ENCODE results near the gene YEATS2.

Gene YEATS2

DNA sequence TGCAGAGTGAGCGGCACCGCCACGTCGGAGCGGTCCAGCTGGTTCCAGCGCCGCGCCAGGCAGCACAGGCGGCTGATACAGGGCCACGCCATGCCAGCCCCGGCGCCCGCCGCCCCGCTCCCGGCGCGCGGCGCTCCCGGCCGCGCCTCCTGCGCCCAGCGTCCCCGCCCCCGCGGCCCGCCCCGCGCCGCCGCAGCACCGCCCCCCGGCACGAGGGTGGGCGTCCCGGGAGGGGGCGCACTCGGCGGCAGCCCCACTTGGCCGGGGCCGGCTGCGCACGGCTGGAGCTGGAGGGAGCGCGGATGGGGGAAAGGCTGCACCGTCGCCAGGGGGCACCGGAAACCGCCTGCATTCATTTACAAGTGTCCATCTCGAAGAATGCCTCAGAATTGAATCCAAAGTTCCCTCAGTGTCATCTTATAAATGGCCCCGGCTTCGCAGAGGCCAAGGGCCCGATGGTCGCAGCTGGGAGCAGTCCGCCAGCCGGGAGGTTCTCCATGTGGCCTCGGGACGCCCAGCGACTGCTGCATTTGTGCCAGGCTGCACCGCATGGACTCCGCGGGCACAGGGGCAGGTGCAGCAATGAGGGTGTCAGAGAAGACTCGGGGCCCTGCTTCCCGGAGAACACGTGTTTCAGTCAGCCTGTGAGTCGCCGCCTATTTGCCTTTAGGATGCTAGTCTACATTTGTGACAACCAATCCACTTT is 128.0 kb downstream of the YEATS2 start, which contains the start of gene MAP6D1 (continued):
- TF ChIP-seq, protein P1, sequence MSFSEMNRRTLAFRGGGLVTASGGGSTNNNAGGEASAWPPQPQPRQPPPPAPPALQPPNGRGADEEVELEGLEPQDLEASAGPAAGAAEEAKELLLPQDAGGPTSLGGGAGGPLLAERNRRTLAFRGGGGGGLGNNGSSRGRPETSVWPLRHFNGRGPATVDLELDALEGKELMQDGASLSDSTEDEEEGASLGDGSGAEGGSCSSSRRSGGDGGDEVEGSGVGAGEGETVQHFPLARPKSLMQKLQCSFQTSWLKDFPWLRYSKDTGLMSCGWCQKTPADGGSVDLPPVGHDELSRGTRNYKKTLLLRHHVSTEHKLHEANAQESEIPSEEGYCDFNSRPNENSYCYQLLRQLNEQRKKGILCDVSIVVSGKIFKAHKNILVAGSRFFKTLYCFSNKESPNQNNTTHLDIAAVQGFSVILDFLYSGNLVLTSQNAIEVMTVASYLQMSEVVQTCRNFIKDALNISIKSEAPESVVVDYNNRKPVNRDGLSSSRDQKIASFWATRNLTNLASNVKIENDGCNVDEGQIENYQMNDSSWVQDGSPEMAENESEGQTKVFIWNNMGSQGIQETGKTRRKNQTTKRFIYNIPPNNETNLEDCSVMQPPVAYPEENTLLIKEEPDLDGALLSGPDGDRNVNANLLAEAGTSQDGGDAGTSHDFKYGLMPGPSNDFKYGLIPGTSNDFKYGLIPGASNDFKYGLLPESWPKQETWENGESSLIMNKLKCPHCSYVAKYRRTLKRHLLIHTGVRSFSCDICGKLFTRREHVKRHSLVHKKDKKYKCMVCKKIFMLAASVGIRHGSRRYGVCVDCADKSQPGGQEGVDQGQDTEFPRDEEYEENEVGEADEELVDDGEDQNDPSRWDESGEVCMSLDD (tag by site-specific recombination; IDR thresholded peaks at IDR 0.05): no peak
- TF ChIP-seq ZNF677 (tag by site-specific recombination; IDR thresholded peaks at IDR 0.05) (no peak), ZNF214 (tag by site-specific recombination; IDR thresholded peaks at IDR 0.05; ENCODE audit: borderline replicate concordance) (no peak), ZNF791 (tag by site-specific recombination; IDR thresholded peaks at IDR 0.05) (no peak), ZFP37 (tag by site-specific recombination; IDR thresholded peaks at IDR 0.05) (0 out of 2 replicates have a peak, but pooled peaks have one; percentile 39), ZNF510 (tag by site-specific recombination; IDR thresholded peaks at IDR 0.05; ENCODE audit: insufficient replicate concordance) (no peak), ZNF837 (tag by site-specific recombination; IDR thresholded peaks at IDR 0.05) (no peak), SCRT1 (tag by site-specific recombination; IDR thresholded peaks at IDR 0.05; ENCODE audit: borderline replicate concordance) (no peak), ZNF600 (tag by site-specific recombination; IDR thresholded peaks at IDR 0.05) (no peak), ZNF776 (tag by site-specific recombination; IDR thresholded peaks at IDR 0.05; ENCODE audit: borderline replicate concordance) (no peak), ZNF184 (tag by site-specific recombination; IDR thresholded peaks at IDR 0.05) (no peak), ZNF624 (tag by site-specific recombination; IDR thresholded peaks at IDR 0.05) (no peak), ZNF658 (tag by site-specific recombination; IDR thresholded peaks at IDR 0.05) (no peak), ZNF140 (tag by site-specific recombination; IDR thresholded peaks at IDR 0.05) (no peak), ZNF555 (tag by site-specific recombination; conservative IDR thresholded peaks at IDR 0.05) (no peak), ZNF654 (tag by site-specific recombination; IDR thresholded peaks at IDR 0.05; ENCODE audit: low read depth) (no peak), ZNF626 (tag by site-specific recombination; IDR thresholded peaks at IDR 0.05) (no peak), ZNF394 (tag by site-specific recombination; IDR thresholded peaks at IDR 0.05; ENCODE audit: borderline replicate concordance) (no peak), BCL11A (tag by site-specific recombination; IDR thresholded peaks at IDR 0.05; ENCODE audit: low read depth) (no peak), ZNF146 (tag by site-specific recombination; IDR thresholded peaks at IDR 0.05) (no peak), ZNF558 (tag by site-specific recombination; IDR thresholded peaks at IDR 0.05) (no peak), GLIS1 (tag by site-specific recombination; IDR thresholded peaks at IDR 0.05) (peak; percentile 20; the same call in 1 of the 2 replicates), ZNF202 (tag by site-specific recombination; IDR thresholded peaks at IDR 0.05; ENCODE audit: borderline replicate concordance) (no peak), SETDB1 (IDR thresholded peaks at IDR 0.05; ENCODE audit: insufficient read length, low read length) (no peak), ZBTB1 (tag by site-specific recombination; IDR thresholded peaks at IDR 0.05) (no peak), ZNF341 (tag by site-specific recombination; IDR thresholded peaks at IDR 0.05; ENCODE audit: low read depth) (peak; percentile 48; the same call in 1 of the 2 replicates), ZNF138 (tag by site-specific recombination; IDR thresholded peaks at IDR 0.05; ENCODE audit: borderline replicate concordance) (no peak), ZNF529 (tag by site-specific recombination; IDR thresholded peaks at IDR 0.05; ENCODE audit: insufficient replicate concordance) (no peak), ZNF549 (tag by site-specific recombination; IDR thresholded peaks at IDR 0.05) (no peak), ZNF629 (tag by site-specific recombination; IDR thresholded peaks at IDR 0.05) (no peak), ZNF777 (tag by site-specific recombination; IDR thresholded peaks at IDR 0.05; ENCODE audit: borderline replicate concordance) (no peak)
- TF ChIP-seq, protein P2, sequence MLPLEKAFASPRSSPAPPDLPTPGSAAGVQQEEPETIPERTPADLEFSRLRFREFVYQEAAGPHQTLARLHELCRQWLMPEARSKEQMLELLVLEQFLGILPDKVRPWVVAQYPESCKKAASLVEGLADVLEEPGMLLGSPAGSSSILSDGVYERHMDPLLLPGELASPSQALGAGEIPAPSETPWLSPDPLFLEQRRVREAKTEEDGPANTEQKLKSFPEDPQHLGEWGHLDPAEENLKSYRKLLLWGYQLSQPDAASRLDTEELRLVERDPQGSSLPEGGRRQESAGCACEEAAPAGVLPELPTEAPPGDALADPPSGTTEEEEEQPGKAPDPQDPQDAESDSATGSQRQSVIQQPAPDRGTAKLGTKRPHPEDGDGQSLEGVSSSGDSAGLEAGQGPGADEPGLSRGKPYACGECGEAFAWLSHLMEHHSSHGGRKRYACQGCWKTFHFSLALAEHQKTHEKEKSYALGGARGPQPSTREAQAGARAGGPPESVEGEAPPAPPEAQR (tag by site-specific recombination; IDR thresholded peaks at IDR 0.05): no peak
- TF ChIP-seq, protein P3, sequence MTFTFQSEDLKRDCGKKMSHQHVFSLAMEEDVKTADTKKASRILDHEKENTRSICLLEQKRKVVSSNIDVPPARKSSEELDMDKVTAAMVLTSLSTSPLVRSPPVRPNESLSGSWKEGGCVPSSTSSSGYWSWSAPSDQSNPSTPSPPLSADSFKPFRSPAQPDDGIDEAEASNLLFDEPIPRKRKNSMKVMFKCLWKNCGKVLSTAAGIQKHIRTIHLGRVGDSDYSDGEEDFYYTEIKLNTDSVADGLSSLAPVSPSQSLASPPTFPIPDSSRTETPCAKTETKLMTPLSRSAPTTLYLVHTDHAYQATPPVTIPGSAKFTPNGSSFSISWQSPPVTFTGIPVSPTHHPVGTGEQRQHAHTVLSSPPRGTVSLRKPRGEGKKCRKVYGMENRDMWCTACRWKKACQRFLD (tag by site-specific recombination; IDR thresholded peaks at IDR 0.05): no peak
- TF ChIP-seq, protein P4, sequence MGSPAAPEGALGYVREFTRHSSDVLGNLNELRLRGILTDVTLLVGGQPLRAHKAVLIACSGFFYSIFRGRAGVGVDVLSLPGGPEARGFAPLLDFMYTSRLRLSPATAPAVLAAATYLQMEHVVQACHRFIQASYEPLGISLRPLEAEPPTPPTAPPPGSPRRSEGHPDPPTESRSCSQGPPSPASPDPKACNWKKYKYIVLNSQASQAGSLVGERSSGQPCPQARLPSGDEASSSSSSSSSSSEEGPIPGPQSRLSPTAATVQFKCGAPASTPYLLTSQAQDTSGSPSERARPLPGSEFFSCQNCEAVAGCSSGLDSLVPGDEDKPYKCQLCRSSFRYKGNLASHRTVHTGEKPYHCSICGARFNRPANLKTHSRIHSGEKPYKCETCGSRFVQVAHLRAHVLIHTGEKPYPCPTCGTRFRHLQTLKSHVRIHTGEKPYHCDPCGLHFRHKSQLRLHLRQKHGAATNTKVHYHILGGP (tag by site-specific recombination; IDR thresholded peaks at IDR 0.05): no peak
